GM21529 (cell line): ENCODE measurements around the gene ME3.

ENCODE experiments used
- ATAC-seq: cut with Tn5 transposase; IDR thresholded peaks from one replicate; pipeline ENCODE4 v1.9.1; 2021; ENCODE audit not compliant: unreplicated experiment

Gene ME3

DNA sequence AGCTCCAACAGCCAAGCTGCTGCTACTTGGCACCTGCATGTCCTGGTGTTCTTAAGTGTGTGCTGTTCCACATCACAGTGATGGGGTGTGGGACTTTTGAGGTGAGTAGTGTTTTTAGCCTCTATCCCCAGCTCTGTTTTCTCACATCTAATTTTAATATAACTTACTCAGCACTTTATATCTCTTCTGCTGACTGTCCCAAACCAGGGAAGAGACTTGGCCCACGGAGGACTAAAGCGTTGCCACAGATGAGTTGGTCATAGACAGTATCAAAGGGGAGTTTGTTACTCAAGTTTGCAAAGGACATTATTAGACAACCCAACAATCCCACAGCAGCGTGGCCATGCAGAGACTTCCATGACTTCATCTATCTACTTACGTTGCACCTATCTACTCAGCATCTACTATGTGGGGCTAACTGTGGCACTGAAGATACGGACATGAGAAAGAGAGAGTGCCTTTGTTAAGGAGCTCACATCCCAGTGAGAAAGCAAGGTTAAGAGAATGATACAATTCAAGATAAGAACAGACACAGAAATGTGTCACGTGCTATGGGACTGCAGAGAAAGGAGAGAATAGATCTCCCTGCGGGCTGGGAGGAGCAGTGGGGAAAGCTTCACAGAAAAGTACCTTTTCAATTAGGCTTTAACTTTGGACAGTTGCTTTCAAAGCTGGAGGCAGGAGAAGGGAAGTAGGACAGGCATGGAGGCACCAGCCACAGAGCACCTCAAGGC is 82.4 kb downstream of the ME3 start:
- ATAC-seq, result no peak

DNA sequence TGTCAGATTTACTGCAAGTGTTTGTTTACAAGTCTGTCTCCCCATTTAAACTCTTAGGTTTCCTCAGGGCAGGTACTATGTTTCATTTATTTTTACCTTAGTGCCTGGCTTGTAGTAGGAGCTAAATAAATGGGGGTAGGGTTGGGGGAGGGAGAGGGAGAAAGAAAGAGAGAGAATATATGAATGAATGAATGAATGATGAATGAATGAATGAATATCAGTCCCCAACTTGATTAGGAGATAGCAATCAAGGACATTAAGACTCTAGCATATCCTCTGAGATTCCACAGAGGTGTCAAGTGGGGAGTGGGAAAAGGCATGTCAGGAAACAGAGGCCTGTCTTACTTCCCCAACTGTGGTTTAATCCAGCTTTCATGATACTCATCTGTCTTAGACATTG is 83.2 kb downstream of the ME3 start:
- ATAC-seq, result no peak

GRCh38 chr11:86588566-86589090 is 83.8 kb downstream of the ME3 start:
- ATAC-seq, result no peak

DNA sequence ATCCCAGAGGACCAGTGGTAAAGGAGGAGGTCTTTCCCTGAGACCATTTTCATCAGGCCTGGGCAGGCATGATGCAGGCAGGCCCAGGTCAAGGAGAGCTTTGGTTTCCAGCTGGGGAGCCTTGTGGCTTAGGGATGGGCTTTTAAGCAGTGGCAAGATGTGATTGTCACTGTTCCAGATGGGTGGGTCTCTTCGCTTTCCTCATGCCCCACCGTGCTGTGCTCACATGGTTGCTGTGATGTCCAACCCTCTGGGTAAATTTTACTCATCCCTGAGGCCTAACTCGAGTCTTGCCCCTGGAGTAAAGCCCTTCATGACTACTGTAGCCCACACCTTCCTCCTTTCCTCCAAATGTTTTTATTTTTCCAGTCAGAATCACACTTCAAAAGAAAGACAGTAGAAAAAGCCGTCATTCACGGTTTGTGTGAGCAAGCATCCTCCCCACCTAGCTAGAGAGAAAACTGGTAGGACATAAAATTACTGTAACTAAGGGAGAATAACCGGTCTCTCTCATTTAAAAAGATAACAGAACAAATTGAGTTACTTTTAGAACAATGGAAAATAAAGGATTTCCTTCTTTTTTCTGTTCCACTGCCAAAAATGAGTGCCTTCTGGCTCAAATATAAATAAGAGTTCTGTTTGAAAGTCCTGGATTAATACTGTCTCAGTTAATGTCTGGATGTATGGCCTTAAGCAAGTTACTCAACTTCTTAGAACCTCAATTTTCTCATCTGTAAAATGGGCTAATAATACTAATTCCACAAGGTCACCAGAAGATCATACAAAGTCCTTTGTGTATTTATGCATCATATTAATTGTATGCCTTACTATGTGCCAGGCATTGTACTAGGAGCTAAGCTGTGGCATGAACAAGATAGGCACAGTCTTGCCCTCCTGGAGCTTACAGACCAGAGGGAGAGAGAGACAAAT is 84.9 kb downstream of the ME3 start:
- ATAC-seq, result no peak

DNA sequence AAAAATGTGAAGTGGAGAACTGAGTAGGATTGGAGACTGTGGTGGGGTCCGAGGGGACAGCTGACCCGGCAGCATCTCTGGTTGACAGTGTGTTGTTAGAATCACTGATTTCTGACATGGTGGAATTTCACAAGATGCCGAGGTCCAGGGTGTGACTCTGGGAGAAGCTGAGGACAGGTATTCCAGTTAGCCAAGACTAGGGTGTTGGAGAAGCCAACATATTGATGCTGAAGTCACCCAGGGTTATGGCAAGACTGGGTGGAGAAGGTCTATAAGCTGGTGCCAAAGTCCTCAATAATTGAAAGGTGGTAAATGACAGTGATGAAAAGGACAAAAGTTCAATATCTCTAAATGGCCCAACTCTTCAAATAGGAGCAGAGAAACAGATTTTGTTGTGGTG is 86.1 kb downstream of the ME3 start:
- ATAC-seq, result no peak

DNA sequence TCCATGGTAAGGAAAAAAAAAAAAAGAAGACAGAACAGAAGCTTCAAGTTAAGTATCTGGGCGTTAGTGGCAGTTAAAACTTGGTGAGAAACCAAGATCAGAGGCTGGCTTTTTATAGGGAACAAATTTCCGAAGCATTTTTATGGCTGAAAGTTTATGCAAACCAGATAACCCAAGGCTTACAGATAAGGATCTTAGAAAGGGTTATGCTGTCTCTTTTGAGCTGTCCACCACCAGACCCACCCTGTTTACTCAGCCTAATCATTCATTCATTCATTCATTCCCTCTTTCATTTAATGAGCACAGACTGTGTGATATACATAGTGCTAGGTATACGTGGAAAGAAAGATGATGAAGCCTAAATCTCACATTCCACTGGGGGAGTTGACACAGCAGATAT is 89.5 kb downstream of the ME3 start:
- ATAC-seq, result no peak

- ATAC-seq, result no peak
Measured at GRCh38 chr11:86580535-86580934, 91.9 kb downstream of the ME3 start.

DNA sequence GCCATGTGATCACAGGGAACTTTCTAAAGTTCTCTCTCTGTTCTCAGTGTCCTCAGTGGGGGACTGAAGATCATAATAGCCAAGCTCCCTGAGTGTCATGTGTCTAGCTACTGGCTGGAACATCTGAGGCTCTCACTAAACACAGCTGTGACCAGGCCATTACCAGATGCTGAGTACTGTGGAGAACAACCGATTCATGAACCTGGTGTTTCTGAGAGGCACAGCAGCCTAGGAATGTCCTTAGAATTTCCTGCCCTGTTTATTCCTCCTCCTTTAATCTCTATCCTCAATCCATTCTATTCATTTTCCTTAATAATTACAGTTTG is 93.0 kb downstream of the ME3 start:
- ATAC-seq, result no peak

- ATAC-seq, result no peak
Measured at GRCh38 chr11:86578727-86579405, 93.5 kb downstream of the ME3 start.

DNA sequence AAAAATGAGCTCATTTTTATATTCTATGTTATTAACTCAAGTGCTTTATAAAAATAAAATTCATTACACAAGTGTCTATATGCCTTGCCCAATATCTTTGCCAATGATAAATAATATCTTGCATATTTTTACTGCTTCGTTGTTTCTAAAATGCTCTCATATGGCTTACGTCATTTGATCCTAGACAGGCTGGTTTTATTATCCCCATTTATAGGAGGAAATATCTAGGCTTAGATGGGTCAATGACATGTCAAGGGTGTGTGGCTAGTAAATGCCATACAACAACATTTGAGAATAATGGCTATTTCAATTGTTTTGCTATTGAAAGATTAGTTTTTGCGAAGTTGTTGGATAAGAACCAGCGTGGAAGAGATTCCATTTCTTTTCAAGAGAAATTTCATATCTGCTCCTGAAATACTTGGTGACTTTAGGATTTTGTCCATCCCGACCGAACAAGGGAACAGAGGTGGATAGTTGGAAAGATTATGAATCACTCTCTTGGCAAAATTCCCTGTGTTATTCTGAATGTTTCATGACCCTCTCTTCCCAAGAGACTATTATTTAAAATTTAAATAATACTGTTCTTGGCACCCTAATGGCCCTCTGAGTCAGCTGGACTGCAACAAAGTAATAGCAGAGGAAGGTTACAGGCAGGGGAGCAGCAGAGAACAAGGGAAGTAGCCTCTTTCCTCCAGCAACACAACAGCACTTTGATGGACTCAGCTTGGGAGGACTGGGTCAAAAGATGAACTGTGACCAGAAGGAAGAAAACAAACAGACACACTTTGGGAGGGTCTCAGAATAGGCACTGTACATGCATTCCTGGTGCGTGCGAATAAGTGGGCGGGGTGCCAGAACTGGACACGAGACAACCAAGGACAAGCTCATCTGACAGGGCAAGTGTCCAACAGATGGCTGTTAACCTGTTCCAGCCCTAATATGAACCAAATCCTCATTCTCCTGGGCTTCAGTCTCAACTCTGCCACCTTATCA is 94.5 kb downstream of the ME3 start:
- ATAC-seq, result no peak

GRCh38 chr11:86576946-86577624 is 95.3 kb downstream of the ME3 start:
- no peak for ATAC-seq

- ATAC-seq, result no peak
Measured at GRCh38 chr11:86575927-86576326, 96.5 kb downstream of the ME3 start.

- ATAC-seq, result no peak
Measured at GRCh38 chr11:86575208-86575855, 97.1 kb downstream of the ME3 start.

DNA sequence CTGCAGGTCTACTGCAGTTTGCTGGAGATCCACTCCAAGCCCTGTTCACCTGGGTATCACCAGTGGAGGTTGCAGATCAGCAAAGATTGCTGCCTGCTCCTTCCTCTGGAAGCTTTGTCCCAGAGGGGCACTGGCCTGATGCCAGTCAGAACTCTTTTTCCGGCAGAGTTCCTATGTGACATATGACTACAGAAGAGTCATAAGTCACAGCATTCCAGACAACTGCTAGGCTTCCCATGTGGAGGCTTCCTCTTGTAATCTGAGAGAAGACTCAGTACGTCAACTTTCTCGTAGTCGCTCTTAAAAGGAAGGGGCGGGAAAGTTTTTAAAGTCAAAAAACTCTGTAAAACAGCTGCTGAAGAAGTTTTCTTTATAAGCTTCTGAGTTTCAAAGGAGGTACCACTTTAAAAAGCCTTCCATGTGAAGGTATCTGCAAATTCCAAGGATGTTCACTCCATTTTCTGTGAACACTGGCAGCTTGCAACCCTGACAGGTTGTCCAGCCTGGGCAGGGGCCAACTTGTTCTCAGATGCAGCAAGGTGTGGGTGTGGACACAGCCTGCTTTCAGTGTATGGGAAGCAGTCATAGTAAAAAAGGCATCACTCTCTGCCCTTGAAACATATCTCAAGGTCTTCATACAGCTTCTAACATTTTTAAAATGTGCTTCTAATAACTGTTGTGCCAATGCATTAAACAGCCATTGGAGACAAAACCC is 97.8 kb downstream of the ME3 start:
- no peak for ATAC-seq

DNA sequence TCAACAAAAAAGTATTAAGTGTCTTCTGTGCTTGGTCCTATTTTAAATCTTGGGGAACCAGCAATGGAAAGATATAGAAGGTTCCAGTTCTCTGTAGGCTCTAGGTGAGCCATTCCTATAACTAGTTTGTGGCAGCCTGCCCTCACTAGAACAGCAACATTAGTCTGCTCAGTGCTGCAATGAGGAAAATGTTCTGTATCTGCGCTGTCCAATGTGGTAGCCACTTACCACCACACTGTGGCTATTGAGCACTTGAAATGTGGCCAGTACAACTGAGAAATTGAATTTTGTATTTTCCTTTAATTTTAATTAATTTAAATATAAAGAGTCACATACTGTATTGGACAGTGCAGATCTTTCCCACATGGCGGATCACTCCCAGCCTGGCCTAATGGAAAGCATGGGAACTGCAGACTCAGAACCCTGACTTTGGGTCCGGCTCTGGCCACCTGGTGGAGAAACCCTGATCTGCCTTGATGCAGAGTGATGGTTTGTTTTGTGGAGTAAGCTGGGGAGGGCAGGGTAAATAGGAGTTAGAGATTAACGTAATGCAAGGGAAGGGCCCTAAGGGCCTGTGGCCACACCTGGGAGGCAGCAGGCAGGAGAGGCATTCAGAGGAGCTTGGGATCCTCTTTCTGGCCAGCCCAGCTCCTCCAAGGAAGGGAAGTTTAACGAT is 101.0 kb downstream of the ME3 start:
- no peak for ATAC-seq

DNA sequence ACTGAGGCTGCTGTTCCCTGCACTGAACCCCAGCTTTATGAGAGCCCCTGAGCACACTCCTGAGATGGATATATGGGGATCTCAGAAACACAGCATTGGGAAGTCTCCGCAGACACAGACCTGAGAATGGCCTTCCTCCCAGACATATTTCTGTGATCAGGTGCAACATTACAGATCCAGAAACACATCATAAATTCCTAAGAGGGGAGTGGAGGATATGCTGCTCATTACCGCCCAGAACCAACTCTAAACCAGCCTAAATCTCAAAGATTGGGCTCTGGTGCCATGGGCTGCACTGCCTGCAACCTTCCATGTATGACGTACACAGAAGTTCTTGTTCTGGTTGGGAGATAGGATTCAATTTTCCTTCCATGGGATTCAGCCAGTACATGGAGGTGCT is 102.0 kb downstream of the ME3 start:
- ATAC-seq, result no peak

GRCh38 chr11:86570020-86570419 is 102.4 kb downstream of the ME3 start:
- no peak for ATAC-seq

GRCh38 chr11:86569109-86569508 is 103.3 kb downstream of the ME3 start:
- no peak for ATAC-seq
